ENCODE measurements around the gene LPP.

DNA sequence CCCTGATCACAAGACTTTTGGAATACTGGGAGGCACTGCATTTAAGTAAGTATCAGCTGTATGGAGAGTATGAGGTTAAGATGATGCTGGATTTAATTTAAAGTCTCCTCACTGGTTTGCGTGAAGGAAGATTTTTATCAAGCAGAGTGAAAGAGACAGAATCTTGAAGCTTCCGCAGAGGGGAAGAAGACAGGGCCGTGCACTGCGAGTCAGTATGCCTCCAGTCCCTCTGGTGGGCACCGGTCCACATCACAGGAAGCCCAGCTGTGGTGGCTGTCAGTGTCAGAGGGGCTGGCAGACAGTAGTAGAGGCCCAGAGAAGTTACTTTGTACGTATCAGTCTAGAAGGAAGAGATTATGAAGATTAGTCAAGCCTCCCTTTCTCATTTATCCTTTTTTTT is 638.8 kb downstream of the LPP start:
- TF ChIP-seq, protein P1, sequence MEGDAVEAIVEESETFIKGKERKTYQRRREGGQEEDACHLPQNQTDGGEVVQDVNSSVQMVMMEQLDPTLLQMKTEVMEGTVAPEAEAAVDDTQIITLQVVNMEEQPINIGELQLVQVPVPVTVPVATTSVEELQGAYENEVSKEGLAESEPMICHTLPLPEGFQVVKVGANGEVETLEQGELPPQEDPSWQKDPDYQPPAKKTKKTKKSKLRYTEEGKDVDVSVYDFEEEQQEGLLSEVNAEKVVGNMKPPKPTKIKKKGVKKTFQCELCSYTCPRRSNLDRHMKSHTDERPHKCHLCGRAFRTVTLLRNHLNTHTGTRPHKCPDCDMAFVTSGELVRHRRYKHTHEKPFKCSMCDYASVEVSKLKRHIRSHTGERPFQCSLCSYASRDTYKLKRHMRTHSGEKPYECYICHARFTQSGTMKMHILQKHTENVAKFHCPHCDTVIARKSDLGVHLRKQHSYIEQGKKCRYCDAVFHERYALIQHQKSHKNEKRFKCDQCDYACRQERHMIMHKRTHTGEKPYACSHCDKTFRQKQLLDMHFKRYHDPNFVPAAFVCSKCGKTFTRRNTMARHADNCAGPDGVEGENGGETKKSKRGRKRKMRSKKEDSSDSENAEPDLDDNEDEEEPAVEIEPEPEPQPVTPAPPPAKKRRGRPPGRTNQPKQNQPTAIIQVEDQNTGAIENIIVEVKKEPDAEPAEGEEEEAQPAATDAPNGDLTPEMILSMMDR (conservative IDR thresholded peaks at IDR 0.05; ENCODE audit: low read depth, low read length): no peak
- TF ChIP-seq EZH2 (IDR thresholded peaks at IDR 0.05; ENCODE audit: low read length, unreplicated experiment): no peak
- no peak for TF ChIP-seq EZH2phosphoT487 (IDR thresholded peaks at IDR 0.05; ENCODE audit: borderline replicate concordance, low read length)

Measured in PC-3 (cell line).